Kidney (tissue), 14 donors: ENCODE data around the gene DNM3. TPM values are rescaled to one million over a fixed set of nuclear protein-coding genes. Genes with fewer than 3 reads are reported as not detected.

Experiments used
- DNase-seq, 5 donors: peaks; one replicate each; pipeline ENCODE4 v3.0.0-alpha.2; 2013 to 2020
- FAIRE-seq: peaks from 2 replicates; lab custom pipeline; 2012; peaks lifted over from hg19 to GRCh38; lab: Jason Lieb, UNC
- H3K27ac ChIP-seq, 2 donors: one replicate each; pipeline ENCODE4 v1.7.0; 2013; ENCODE audit warnings: low read depth in 2 of 2, low read length in 2 of 2, inconsistent platforms in 1 of 2
- H3K27me3 ChIP-seq: one replicate; pipeline ENCODE4 v1.7.1; 2013; ENCODE audit warnings: low read length, inconsistent platforms; ENCODE audit not compliant: control insufficient read depth, insufficient read depth
- H3K36me3 ChIP-seq, 3 donors: one replicate each; pipeline versions ENCODE4 v1.7.0 to v1.7.1; 2013; ENCODE audit warnings: low read length in 3 of 3, control low read depth in 1 of 3, inconsistent platforms in 1 of 3; ENCODE audit not compliant: insufficient read depth in 3 of 3, control insufficient read depth in 2 of 3
- H3K4me1 ChIP-seq, 3 donors: one replicate each; pipeline versions ENCODE4 v1.7.0 to v1.7.1; 2013; ENCODE audit warnings: low read length in 3 of 3, inconsistent platforms in 1 of 3, low read depth in 1 of 3; ENCODE audit not compliant: control insufficient read depth in 2 of 3, insufficient read depth in 2 of 3
- H3K4me3 ChIP-seq, 3 donors: one replicate each; pipeline versions ENCODE4 v1.7.0 to v1.8.1; 2013; ENCODE audit warnings: low read length in 3 of 3, control low read depth in 1 of 3, inconsistent platforms in 1 of 3
- H3K9ac ChIP-seq, 3 donors: one replicate each; pipeline versions ENCODE4 v1.7.0 to v1.7.1; 2013; ENCODE audit warnings: low read length in 3 of 3, control low read depth in 1 of 3, inconsistent platforms in 1 of 3
- H3K9me3 ChIP-seq, 3 donors: one replicate each; pipeline versions ENCODE4 v1.7.0 to v1.7.1; 2013; ENCODE audit warnings: low read length in 3 of 3, control low read depth in 1 of 3, inconsistent platforms in 1 of 3; ENCODE audit not compliant: control insufficient read depth in 2 of 3, insufficient read depth in 1 of 3
- intact Hi-C: fragments of 100-400 bp; cut with DNase I; formaldehyde crosslinking; loops from one replicate; pipeline ENCODE4 v1.11.1; 2022
- polyA plus RNA-seq: library from polyadenylated mRNA; stranded (reverse); fragments of 350-450 nt; fragmentation: Illumina TruSeq; extraction: RNeasy Lipid Tissue Mini Kit (QIAGEN cat#74804); gene quantifications from one replicate; pipeline ENCODE4 v1.2.3, GENCODE V29; 2014; ENCODE audit warnings: low read depth, low replicate concordance; ENCODE audit not compliant: insufficient read depth
- total RNA-seq: library from RNA; stranded (reverse); fragmentation: NEBNext Ultra II Directional; extraction: Animal tissue kit (Norgen Biotek cat#: 25700); gene quantifications from one replicate; pipeline ENCODE4 v1.2.1, GENCODE V29; 2021
- TF ChIP-seq, protein P1 (sequence below): IDR thresholded peaks from 3 replicates; pipeline ENCODE4 v1.5.1; 2012; ENCODE audit warnings: mild to moderate bottlenecking, moderate library complexity, borderline replicate concordance; ENCODE audit not compliant: insufficient read depth; ENCODE audit errors: extremely low read depth
- donor health status: control.
- donor health status: control.
- donor health status: control.
- donor health status: control.
- donor health status: control.
- donor health status: DM: yes; HTN: yes; CAD: no.
- donor health status: Normal renal cell carcinoma (clear cell type).

Gene DNM3
- total and polyA plus RNA-seq, 2 donors from 2014 or later, result 5.9 to 19.1 TPM

DNA sequence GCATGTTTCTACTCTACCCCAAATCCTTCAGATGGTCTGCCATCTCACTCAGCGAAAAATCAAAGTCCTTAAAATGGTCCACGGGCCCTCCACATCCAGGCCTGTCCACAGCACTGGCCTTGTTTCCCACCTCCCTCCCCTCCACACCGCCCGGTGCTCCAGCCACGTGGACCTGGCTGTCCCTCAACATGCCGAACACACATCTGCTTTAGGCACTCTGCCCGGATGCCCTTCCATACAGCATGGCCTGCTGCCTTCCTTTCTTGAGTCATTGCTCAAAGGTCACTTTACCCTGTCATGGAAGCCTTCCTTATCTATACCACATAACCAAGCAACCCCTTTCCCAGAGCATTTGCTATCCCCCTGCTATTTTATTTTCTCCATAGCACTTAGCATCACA lies 143.0 kb downstream of the DNM3 start:
- Histone ChIP-seq H3K27me3 (no peaks in the 10 kb centered on the region), H3K9ac (no peak overlapping the region), H3K36me3 (no peaks in the 10 kb centered on the region), H3K4me3 (no peak overlapping the region), H3K9me3 (no peaks in the 10 kb centered on the region), H3K27ac (no peak overlapping the region), H3K4me1 (no peaks in the 10 kb centered on the region)
- FAIRE-seq (no peak), DNase-seq (peak in 1 of 5 donors; percentile 63)
- intact Hi-C loops, result loop anchor here (5.0 to 10.0 kb wide), 2 partner anchors 182 to 339 kb away; no protein-coding TSS in a partner anchor
- TF ChIP-seq, protein P1, sequence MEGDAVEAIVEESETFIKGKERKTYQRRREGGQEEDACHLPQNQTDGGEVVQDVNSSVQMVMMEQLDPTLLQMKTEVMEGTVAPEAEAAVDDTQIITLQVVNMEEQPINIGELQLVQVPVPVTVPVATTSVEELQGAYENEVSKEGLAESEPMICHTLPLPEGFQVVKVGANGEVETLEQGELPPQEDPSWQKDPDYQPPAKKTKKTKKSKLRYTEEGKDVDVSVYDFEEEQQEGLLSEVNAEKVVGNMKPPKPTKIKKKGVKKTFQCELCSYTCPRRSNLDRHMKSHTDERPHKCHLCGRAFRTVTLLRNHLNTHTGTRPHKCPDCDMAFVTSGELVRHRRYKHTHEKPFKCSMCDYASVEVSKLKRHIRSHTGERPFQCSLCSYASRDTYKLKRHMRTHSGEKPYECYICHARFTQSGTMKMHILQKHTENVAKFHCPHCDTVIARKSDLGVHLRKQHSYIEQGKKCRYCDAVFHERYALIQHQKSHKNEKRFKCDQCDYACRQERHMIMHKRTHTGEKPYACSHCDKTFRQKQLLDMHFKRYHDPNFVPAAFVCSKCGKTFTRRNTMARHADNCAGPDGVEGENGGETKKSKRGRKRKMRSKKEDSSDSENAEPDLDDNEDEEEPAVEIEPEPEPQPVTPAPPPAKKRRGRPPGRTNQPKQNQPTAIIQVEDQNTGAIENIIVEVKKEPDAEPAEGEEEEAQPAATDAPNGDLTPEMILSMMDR, result no peak

DNA sequence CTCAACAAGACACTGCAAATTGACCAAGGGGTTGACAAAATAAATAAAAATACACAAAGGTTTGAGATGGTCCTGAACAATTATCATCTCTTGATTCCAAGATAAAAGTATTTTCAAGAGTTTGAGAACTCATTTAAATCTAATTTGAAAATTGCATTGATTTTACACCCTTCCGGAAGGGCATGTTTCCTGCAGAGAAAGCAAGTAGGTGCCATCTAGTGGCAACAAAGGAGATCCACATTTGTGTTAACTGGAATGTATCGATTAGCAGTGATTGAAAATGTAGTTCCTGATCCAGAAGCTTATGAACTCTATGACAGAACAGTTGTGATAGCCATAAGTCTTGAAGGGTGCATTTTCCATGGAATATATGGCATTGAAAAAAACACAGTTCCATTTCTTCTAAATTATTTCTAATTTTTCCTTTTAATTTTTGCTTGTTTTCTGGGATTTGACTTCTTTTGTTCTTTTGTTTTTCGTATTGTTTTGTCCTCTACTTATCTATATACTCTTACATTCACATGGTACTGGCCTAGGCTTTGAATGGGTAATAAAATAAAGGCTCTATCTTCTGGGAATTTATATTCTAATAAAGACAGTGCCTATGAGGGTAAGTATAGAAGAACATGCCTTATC lies 143.7 kb downstream of the DNM3 start:
- Histone ChIP-seq H3K27me3 (no peaks in the 10 kb centered on the region), H3K9ac (no peak overlapping the region), H3K27ac (no peak overlapping the region), H3K4me3 (no peak overlapping the region), H3K4me1 (no peaks in the 10 kb centered on the region), H3K9me3 (no peaks in the 10 kb centered on the region), H3K36me3 (no peaks in the 10 kb centered on the region)
- intact Hi-C loops, result loop anchor here (5.0 to 10.0 kb wide), 2 partner anchors 183 to 340 kb away; no protein-coding TSS in a partner anchor
- DNase-seq (peak in 1 of 5 donors; percentile 26), FAIRE-seq (peak; percentile 77)
- TF ChIP-seq, protein P1, result peak; percentile 69

DNA sequence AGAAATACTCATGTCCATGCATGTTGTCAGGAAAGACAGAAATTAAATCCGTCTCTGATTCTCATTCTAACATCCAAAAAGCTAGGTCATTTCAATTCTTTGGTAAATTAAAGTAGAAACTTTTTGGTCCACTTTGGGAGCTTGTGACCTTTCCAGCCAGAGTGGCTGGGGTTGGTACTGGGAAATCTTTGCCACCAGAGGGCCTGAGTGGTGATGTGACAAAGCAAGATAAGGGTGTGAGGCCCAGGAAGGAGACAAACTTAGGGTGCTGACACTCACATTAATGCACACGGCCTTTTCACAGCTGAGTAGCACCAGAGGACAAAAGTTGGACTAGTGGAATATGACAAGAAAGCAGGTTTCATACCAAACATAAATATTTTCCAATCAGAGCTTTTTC lies 144.3 kb downstream of the DNM3 start:
- Histone ChIP-seq H3K9me3 (no peaks in the 10 kb centered on the region), H3K4me3 (no peak overlapping the region)

More for the DNA sequence above, 144.3 kb downstream of the DNM3 start:
- H3K27ac ChIP-seq, result no peak overlapping the region
- TF ChIP-seq, protein P1, result no peak
- H3K36me3 ChIP-seq, result no peaks in the 10 kb centered on the region
- intact Hi-C loops, result loop anchor here (10.0 kb wide), 1 partner anchor 341 kb away; no protein-coding TSS in a partner anchor
- no peaks in the 10 kb centered on the region for H3K4me1 ChIP-seq
- FAIRE-seq (no peak), DNase-seq (no peak)
- H3K9ac ChIP-seq, result no peak overlapping the region
- H3K27me3 ChIP-seq, result no peaks in the 10 kb centered on the region
